ENCODE data around the gene CDH10.

The CDH10 gene

DNA sequence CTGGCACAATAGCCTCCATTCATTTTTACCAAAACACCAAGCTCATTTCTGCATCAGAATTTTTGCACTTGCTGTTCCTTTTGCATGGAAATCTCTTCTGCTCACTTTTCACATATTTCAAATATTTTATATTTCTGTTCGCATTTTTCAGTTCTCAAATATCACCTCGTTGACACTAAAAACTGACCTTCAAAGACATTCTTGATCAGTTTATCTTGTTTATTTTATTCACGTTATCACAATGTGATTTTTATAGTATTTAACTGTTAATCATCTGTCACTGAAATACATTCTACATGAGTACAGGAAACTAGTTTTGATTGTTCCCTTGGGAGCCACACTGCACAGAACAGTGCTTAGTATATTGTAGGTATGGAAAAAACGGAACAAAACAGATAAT lies 29.6 kb downstream of the CDH10 start:
- H3K27me3 ChIP-seq (ENCODE audit: insufficient read depth, poor library complexity, severe bottlenecking), result no peaks in the 10 kb centered on the region
- DNase-seq (ENCODE audit: low read depth in 1 of 2, low spot score in 1 of 2), result no peak
- TF ChIP-seq GABPA (IDR thresholded peaks at IDR 0.05; ENCODE audit: low read depth) (no peak), SPI1 (IDR thresholded peaks at IDR 0.05; ENCODE audit: borderline replicate concordance, low read depth) (no peak), POLR2AphosphoS5 (IDR thresholded peaks at IDR 0.05; ENCODE audit: low read depth) (no peak)
- TF ChIP-seq, protein P1, sequence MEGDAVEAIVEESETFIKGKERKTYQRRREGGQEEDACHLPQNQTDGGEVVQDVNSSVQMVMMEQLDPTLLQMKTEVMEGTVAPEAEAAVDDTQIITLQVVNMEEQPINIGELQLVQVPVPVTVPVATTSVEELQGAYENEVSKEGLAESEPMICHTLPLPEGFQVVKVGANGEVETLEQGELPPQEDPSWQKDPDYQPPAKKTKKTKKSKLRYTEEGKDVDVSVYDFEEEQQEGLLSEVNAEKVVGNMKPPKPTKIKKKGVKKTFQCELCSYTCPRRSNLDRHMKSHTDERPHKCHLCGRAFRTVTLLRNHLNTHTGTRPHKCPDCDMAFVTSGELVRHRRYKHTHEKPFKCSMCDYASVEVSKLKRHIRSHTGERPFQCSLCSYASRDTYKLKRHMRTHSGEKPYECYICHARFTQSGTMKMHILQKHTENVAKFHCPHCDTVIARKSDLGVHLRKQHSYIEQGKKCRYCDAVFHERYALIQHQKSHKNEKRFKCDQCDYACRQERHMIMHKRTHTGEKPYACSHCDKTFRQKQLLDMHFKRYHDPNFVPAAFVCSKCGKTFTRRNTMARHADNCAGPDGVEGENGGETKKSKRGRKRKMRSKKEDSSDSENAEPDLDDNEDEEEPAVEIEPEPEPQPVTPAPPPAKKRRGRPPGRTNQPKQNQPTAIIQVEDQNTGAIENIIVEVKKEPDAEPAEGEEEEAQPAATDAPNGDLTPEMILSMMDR (IDR thresholded peaks at IDR 0.05; ENCODE audit: insufficient read depth, low read length), result no peak
- TF ChIP-seq, protein P2, sequence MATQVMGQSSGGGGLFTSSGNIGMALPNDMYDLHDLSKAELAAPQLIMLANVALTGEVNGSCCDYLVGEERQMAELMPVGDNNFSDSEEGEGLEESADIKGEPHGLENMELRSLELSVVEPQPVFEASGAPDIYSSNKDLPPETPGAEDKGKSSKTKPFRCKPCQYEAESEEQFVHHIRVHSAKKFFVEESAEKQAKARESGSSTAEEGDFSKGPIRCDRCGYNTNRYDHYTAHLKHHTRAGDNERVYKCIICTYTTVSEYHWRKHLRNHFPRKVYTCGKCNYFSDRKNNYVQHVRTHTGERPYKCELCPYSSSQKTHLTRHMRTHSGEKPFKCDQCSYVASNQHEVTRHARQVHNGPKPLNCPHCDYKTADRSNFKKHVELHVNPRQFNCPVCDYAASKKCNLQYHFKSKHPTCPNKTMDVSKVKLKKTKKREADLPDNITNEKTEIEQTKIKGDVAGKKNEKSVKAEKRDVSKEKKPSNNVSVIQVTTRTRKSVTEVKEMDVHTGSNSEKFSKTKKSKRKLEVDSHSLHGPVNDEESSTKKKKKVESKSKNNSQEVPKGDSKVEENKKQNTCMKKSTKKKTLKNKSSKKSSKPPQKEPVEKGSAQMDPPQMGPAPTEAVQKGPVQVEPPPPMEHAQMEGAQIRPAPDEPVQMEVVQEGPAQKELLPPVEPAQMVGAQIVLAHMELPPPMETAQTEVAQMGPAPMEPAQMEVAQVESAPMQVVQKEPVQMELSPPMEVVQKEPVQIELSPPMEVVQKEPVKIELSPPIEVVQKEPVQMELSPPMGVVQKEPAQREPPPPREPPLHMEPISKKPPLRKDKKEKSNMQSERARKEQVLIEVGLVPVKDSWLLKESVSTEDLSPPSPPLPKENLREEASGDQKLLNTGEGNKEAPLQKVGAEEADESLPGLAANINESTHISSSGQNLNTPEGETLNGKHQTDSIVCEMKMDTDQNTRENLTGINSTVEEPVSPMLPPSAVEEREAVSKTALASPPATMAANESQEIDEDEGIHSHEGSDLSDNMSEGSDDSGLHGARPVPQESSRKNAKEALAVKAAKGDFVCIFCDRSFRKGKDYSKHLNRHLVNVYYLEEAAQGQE (IDR thresholded peaks at IDR 0.05; ENCODE audit: insufficient replicate concordance, low read depth), result no peak

DNA sequence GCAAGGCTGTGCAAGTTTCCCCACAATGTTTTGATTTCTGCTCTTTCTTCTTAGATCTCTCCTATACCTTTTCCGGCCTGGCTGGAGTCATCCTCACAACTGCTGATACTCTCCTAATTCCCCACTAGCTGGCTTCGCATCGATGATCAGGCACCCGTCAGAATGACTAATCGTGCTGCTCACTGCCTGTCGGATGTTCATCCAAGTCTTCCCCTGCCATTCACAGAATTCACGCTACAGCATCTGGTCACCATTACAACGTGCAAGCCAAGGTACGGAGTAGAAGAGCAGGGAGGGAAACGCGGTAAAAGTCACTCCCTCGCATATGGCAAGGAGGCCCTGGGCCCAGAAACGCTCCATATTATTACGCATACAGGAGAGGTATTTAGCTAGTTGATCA lies 35.1 kb downstream of the CDH10 start:
- TF ChIP-seq POLR2AphosphoS5 (IDR thresholded peaks at IDR 0.05; ENCODE audit: low read depth), result no peak
- TF ChIP-seq, protein P1 (IDR thresholded peaks at IDR 0.05; ENCODE audit: insufficient read depth, low read length), result no peak
- TF ChIP-seq SPI1 (IDR thresholded peaks at IDR 0.05; ENCODE audit: borderline replicate concordance, low read depth), result no peak
- TF ChIP-seq, protein P2 (IDR thresholded peaks at IDR 0.05; ENCODE audit: insufficient replicate concordance, low read depth), result no peak
- TF ChIP-seq GABPA (IDR thresholded peaks at IDR 0.05; ENCODE audit: low read depth), result no peak
- no peak for DNase-seq (ENCODE audit: low read depth in 1 of 2, low spot score in 1 of 2)
- Histone ChIP-seq H3K27me3 (ENCODE audit: insufficient read depth, poor library complexity, severe bottlenecking) (no peaks in the 10 kb centered on the region), H3K4me3 (replicated peaks; ENCODE audit: insufficient read depth, low read length) (no peak overlapping the region), H3K27ac (replicated peaks) (no peak overlapping the region)

More for the DNA sequence above, 29.6 kb downstream of the CDH10 start:
- H3K27ac ChIP-seq (replicated peaks), result no peak overlapping the region
- no peak overlapping the region for H3K4me3 ChIP-seq (replicated peaks; ENCODE audit: insufficient read depth, low read length)

DNA sequence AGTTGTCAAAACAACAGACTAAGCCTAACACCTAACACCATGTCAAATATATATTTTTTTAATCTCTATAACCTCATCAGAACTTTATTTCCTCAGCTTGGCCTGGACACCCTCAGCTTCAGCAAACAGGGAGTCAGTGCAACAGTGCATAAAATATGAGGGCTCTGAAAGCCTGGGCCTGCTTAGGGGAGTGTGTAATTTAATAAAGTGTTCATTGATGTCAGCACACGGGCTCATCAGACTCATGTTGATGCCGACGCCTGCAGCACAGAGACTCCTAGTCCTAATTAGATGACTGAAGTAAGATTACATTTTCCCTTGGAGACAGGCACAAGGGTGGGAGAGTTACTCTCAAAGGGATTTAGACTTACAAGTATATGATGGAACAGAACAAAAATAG lies 37.8 kb downstream of the CDH10 start:
- TF ChIP-seq SPI1 (IDR thresholded peaks at IDR 0.05; ENCODE audit: borderline replicate concordance, low read depth) (no peak), GABPA (IDR thresholded peaks at IDR 0.05; ENCODE audit: low read depth) (no peak), POLR2AphosphoS5 (IDR thresholded peaks at IDR 0.05; ENCODE audit: low read depth) (no peak)
- TF ChIP-seq, protein P1 (IDR thresholded peaks at IDR 0.05; ENCODE audit: insufficient read depth, low read length), result no peak
- TF ChIP-seq, protein P2 (IDR thresholded peaks at IDR 0.05; ENCODE audit: insufficient replicate concordance, low read depth), result no peak
- Histone ChIP-seq H3K27me3 (ENCODE audit: insufficient read depth, poor library complexity, severe bottlenecking) (no peaks in the 10 kb centered on the region), H3K4me3 (replicated peaks; ENCODE audit: insufficient read depth, low read length) (no peak overlapping the region), H3K27ac (replicated peaks) (no peak overlapping the region)
- no peak for DNase-seq (ENCODE audit: low read depth in 1 of 2, low spot score in 1 of 2)

Measured in HL-60 (cell line).